Measurements from ENCODE around the gene SPTBN1.
"Not testable (repeated sequence)": the region's sequence is repeated elsewhere in the genome, so short reads cannot be mapped to it uniquely, and the experiment has no call there.

SPTBN1 gene

DNA sequence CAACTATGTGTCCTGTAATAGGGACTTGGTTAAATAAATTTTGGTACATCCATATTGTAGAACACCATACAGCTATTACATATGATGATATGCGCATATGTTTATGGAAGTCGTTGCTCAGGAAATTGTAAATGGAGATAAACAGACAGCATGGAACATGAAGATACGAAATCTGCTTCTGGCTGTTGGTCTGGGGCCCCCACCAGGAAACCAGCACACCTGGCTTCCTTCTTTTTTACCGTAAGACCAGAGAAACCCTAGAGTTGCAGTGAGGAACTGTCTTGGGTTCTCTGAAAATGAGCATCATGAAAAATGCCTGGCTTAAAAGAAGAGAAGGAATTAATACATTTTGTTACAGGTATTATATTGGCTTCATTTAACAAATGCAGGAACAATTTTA, 40.8 kb downstream of the SPTBN1 start:
- Histone ChIP-seq H3K36me3 (ENCODE audit: control insufficient read depth, insufficient read depth, low read length) (no peaks in the 10 kb centered on the region), H3K9me3 (ENCODE audit: control insufficient read depth, insufficient read depth, low read length) (no peaks in the 10 kb centered on the region), H3K27me3 (ENCODE audit: control insufficient read depth, insufficient read depth, low read length) (no peaks in the 10 kb centered on the region), H3K4me3 (ENCODE audit: low read depth, low read length) (no peak overlapping the region), H3K4me1 (ENCODE audit: control insufficient read depth, insufficient read depth, low read length) (peaks cover 11% of the 10 kb centered on the region), H3K9ac (ENCODE audit: low read depth, low read length) (no peak overlapping the region)

DNA sequence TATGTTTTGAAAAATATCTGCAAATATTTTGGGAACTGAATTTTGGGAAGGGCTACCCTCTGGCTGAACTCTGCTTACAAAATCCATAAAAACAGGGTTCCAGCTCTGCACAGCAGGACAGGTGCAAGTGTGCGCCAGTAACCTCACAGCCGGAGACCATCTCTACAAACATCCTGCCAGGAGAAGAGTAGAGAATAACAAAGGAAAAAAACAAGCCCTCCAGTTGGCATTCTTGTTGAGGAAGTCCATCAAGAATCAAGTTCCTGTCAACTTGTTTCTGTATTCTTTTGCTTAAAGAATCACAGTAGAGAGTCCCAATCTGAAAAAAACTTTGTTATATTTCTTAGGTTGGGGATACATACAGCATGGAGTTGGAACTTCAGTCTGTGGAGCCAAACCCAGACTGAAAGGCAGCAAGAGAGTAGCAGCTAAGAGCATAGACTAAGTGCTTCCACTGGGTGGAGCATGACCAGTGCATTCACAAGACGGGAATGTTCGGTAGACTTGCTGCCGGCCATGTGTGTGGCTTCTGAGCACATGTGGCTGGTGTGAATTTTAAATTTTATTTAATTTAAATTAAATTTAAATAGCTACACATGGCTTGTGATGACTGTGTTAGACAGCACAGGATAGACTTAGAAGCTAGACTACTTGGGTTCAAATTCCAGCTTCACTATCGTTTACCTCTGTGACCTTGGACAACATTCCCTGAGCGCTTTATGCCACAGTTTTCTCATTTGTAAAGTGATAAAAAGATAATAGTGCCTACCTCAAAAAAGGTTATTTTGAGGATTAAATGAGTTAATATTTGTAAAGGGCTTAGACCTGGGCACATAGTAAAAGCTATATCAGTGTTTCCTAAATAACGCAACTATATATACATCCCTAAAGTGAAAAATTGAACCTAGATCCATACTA, 41.9 kb downstream of the SPTBN1 start:
- Histone ChIP-seq H3K9me3 (ENCODE audit: control insufficient read depth, insufficient read depth, low read length) (no peaks in the 10 kb centered on the region), H3K9ac (ENCODE audit: low read depth, low read length) (no peak overlapping the region)

GRCh38 chr2:54499661-54500060, 43.5 kb downstream of the SPTBN1 start:
- no peaks in the 10 kb centered on the region for H3K36me3 ChIP-seq (ENCODE audit: control insufficient read depth, insufficient read depth, low read length)
- H3K9me3 ChIP-seq (ENCODE audit: control insufficient read depth, insufficient read depth, low read length): no peaks in the 10 kb centered on the region
- no peak overlapping the region for H3K4me3 ChIP-seq (ENCODE audit: low read depth, low read length)
- no peak overlapping the region for H3K9ac ChIP-seq (ENCODE audit: low read depth, low read length)
- peaks cover 11% of the 10 kb centered on the region for H3K4me1 ChIP-seq (ENCODE audit: control insufficient read depth, insufficient read depth, low read length)
- no peaks in the 10 kb centered on the region for H3K27me3 ChIP-seq (ENCODE audit: control insufficient read depth, insufficient read depth, low read length)

More for the DNA sequence above, 41.9 kb downstream of the SPTBN1 start:
- no peaks in the 10 kb centered on the region for H3K27me3 ChIP-seq (ENCODE audit: control insufficient read depth, insufficient read depth, low read length)
- no peak overlapping the region for H3K4me3 ChIP-seq (ENCODE audit: low read depth, low read length)
- H3K36me3 ChIP-seq (ENCODE audit: control insufficient read depth, insufficient read depth, low read length): no peaks in the 10 kb centered on the region
- H3K4me1 ChIP-seq (ENCODE audit: control insufficient read depth, insufficient read depth, low read length): peaks cover 11% of the 10 kb centered on the region

- Histone ChIP-seq H3K27me3 (ENCODE audit: control insufficient read depth, insufficient read depth, low read length) (no peaks in the 10 kb centered on the region), H3K9ac (ENCODE audit: low read depth, low read length) (no peak overlapping the region), H3K9me3 (ENCODE audit: control insufficient read depth, insufficient read depth, low read length) (no peaks in the 10 kb centered on the region), H3K4me3 (ENCODE audit: low read depth, low read length) (no peak overlapping the region), H3K36me3 (ENCODE audit: control insufficient read depth, insufficient read depth, low read length) (no peaks in the 10 kb centered on the region), H3K4me1 (ENCODE audit: control insufficient read depth, insufficient read depth, low read length) (peaks cover 11% of the 10 kb centered on the region)
Measured at GRCh38 chr2:54500404-54501205, 44.5 kb downstream of the SPTBN1 start.

DNA sequence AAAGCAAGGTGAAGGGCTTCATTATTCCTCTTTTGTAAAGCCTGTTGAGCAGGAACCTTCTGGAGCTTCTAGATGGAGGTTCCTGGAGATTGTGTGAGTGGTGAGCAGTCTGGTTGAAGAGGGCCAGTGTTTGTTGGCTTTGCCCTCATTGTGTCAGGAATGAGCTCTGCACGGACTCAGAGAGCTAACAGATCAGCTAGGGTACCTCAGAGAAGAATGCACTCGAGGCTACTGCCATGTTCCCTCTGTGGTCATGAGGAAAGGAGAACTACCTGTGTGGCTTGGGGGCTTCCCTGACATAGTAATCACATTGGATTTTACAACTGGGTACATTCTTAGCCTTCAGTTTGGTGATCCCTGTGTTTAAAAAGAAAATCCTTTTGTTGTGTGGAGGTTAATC, 46.6 kb downstream of the SPTBN1 start:
- H3K9me3 ChIP-seq (ENCODE audit: control insufficient read depth, insufficient read depth, low read length): no peaks in the 10 kb centered on the region
- no peaks in the 10 kb centered on the region for H3K36me3 ChIP-seq (ENCODE audit: control insufficient read depth, insufficient read depth, low read length)
- no peaks in the 10 kb centered on the region for H3K27me3 ChIP-seq (ENCODE audit: control insufficient read depth, insufficient read depth, low read length)
- no peak overlapping the region for H3K9ac ChIP-seq (ENCODE audit: low read depth, low read length)
- H3K4me3 ChIP-seq (ENCODE audit: low read depth, low read length): no peak overlapping the region
- H3K4me1 ChIP-seq (ENCODE audit: control insufficient read depth, insufficient read depth, low read length): peaks cover 4% of the 10 kb centered on the region

DNA sequence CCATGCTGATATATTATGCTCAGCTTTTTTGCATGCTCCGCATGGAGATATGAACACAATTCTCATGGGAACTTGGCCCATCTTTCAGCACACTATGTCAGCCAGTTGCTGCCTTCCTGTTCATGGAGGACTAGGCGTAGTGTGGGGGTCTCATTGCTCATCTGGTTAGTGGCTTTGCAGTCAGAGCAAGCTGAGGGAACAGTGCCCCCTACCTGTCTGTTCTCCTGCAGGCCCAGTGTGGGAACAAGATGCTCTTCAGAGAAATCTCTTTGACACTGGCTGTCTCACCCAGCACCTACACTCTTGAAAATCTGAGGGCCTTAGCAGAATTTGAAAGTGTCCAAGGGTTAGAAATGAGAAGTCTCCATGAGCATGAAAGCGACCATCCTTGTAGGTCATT, 47.1 kb downstream of the SPTBN1 start:
- no peak overlapping the region for H3K4me3 ChIP-seq (ENCODE audit: low read depth, low read length)
- H3K36me3 ChIP-seq (ENCODE audit: control insufficient read depth, insufficient read depth, low read length): no peaks in the 10 kb centered on the region
- no peak overlapping the region for H3K9ac ChIP-seq (ENCODE audit: low read depth, low read length)
- H3K9me3 ChIP-seq (ENCODE audit: control insufficient read depth, insufficient read depth, low read length): no peaks in the 10 kb centered on the region
- peaks cover 4% of the 10 kb centered on the region for H3K4me1 ChIP-seq (ENCODE audit: control insufficient read depth, insufficient read depth, low read length)
- no peaks in the 10 kb centered on the region for H3K27me3 ChIP-seq (ENCODE audit: control insufficient read depth, insufficient read depth, low read length)

DNA sequence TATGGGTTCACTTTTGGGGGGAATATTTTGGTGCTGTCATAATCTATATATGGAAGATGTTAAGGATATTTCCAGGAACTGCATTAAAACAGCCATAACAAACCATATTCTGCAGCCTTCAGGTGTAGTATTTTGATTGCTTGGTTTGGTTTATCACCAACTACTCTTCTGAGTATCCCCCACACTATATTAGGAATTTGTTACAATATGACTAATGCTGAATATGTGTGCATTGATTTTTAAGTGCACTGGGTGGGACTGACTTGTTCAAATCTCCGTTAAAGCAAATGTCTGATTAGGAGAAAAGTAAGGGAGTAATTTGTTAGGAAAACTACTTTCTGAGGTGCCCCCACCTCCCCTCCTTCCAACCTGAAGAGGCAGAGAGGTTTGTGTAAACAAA, 47.7 kb downstream of the SPTBN1 start:
- Histone ChIP-seq H3K4me3 (ENCODE audit: low read depth, low read length) (no peak overlapping the region), H3K9ac (ENCODE audit: low read depth, low read length) (no peak overlapping the region), H3K4me1 (ENCODE audit: control insufficient read depth, insufficient read depth, low read length) (no peaks in the 10 kb centered on the region), H3K36me3 (ENCODE audit: control insufficient read depth, insufficient read depth, low read length) (no peaks in the 10 kb centered on the region), H3K9me3 (ENCODE audit: control insufficient read depth, insufficient read depth, low read length) (no peaks in the 10 kb centered on the region), H3K27me3 (ENCODE audit: control insufficient read depth, insufficient read depth, low read length) (no peaks in the 10 kb centered on the region)

DNA sequence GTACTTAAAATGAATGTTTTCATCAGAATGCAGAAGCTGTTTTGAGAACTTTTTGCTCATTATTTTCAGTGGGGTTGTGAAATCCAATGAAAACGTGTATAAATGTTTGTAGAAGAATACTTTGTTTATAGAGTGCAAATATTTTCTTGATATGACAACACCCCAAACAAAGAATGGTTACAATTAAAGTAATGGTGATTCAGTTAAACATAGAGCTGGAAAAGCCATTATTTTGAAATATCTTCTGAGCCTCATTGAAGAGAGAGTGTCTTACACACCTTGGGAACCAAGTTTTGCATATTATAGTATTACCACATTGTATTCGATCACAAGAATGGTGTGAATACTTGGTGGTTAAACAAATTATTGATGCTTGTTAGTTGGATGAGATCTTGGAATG, 48.7 kb downstream of the SPTBN1 start:
- H3K9ac ChIP-seq (ENCODE audit: low read depth, low read length): no peak overlapping the region

GRCh38 chr2:54508541-54508940, 52.4 kb downstream of the SPTBN1 start:
- H3K4me3 ChIP-seq (ENCODE audit: low read depth, low read length): no peak overlapping the region
- no peaks in the 10 kb centered on the region for H3K9me3 ChIP-seq (ENCODE audit: control insufficient read depth, insufficient read depth, low read length)
- peaks cover 6% of the 10 kb centered on the region for H3K4me1 ChIP-seq (ENCODE audit: control insufficient read depth, insufficient read depth, low read length)

More for the DNA sequence above, 48.7 kb downstream of the SPTBN1 start:
- Histone ChIP-seq H3K4me1 (ENCODE audit: control insufficient read depth, insufficient read depth, low read length) (no peaks in the 10 kb centered on the region), H3K9me3 (ENCODE audit: control insufficient read depth, insufficient read depth, low read length) (no peaks in the 10 kb centered on the region), H3K4me3 (ENCODE audit: low read depth, low read length) (no peak overlapping the region), H3K36me3 (ENCODE audit: control insufficient read depth, insufficient read depth, low read length) (no peaks in the 10 kb centered on the region), H3K27me3 (ENCODE audit: control insufficient read depth, insufficient read depth, low read length) (no peaks in the 10 kb centered on the region)

DNA sequence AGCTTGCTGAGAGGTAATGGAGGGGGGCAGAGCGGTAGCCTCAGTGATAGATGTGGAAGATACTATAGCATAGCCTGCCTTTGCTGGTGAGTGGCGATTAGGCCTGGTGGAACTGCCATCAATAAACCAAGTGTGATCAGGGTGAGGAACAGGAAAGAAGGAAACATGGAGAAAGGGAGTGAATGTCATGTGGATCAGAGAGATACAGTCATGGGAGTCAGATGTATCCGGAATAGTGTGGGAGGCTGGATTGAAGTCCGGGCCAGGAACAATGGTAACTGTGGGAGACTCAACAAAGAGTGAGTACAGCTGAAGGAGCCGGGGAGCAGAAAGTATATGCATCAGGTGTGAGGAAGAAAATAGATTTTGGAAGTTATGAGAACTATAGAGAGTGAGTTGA, 52.9 kb downstream of the SPTBN1 start:
- H3K9ac ChIP-seq (ENCODE audit: low read depth, low read length); H3K36me3 ChIP-seq (ENCODE audit: control insufficient read depth, insufficient read depth, low read length); H3K9me3 ChIP-seq (ENCODE audit: control insufficient read depth, insufficient read depth, low read length); H3K4me1 ChIP-seq (ENCODE audit: control insufficient read depth, insufficient read depth, low read length); H3K4me3 ChIP-seq (ENCODE audit: low read depth, low read length); H3K27me3 ChIP-seq (ENCODE audit: control insufficient read depth, insufficient read depth, low read length): not testable (repeated sequence)

More at GRCh38 chr2:54508541-54508940, 52.4 kb downstream of the SPTBN1 start:
- Histone ChIP-seq H3K27me3 (ENCODE audit: control insufficient read depth, insufficient read depth, low read length) (no peaks in the 10 kb centered on the region), H3K36me3 (ENCODE audit: control insufficient read depth, insufficient read depth, low read length) (no peaks in the 10 kb centered on the region), H3K9ac (ENCODE audit: low read depth, low read length) (no peak overlapping the region)

DNA sequence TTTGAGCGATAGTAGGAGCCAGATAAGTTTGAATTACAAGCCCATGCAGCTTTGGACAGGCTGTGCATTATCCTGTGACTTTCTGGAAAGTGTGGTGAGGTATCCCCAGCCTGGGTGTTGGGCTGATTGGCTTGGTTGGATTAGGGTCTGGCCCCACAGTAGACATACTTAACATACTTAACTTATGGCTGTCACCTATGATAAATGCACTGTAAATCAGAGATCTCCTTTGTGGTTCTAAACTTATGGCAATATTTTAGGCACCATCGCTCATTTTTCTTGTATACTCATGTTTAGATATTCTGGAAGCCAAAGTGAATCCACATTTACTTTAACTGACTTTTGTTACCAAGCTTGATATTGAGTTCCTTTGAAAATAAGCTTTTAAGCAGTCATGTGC, 54.8 kb downstream of the SPTBN1 start:
- Histone ChIP-seq H3K9ac (ENCODE audit: low read depth, low read length) (no peak overlapping the region), H3K4me3 (ENCODE audit: low read depth, low read length) (no peak overlapping the region), H3K4me1 (ENCODE audit: control insufficient read depth, insufficient read depth, low read length) (peaks cover 6% of the 10 kb centered on the region), H3K36me3 (ENCODE audit: control insufficient read depth, insufficient read depth, low read length) (no peaks in the 10 kb centered on the region), H3K9me3 (ENCODE audit: control insufficient read depth, insufficient read depth, low read length) (no peaks in the 10 kb centered on the region), H3K27me3 (ENCODE audit: control insufficient read depth, insufficient read depth, low read length) (no peaks in the 10 kb centered on the region)

DNA sequence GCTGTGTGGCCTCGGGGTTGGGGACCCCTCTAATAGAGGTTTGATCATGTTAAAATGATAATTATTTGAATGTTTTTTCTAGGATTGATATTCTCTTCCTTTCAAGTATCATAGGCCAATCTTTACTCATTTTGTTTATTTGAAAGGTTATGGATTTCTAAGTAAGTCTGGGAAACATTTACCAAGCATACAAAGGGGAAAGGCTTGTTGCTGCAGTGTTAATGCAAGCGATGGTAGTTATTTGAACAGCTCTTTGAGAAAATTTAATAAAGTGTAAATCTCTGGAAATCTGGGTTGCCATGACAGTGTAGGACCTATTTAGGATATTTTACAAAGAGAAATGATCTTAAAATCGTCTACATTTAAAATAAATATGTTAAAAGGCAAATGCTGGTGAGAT, 56.1 kb downstream of the SPTBN1 start:
- no peaks in the 10 kb centered on the region for H3K27me3 ChIP-seq (ENCODE audit: control insufficient read depth, insufficient read depth, low read length)
- H3K36me3 ChIP-seq (ENCODE audit: control insufficient read depth, insufficient read depth, low read length): no peaks in the 10 kb centered on the region
- H3K4me1 ChIP-seq (ENCODE audit: control insufficient read depth, insufficient read depth, low read length): peaks cover 16% of the 10 kb centered on the region
- no peak overlapping the region for H3K4me3 ChIP-seq (ENCODE audit: low read depth, low read length)
- H3K9me3 ChIP-seq (ENCODE audit: control insufficient read depth, insufficient read depth, low read length): no peaks in the 10 kb centered on the region
- no peak overlapping the region for H3K9ac ChIP-seq (ENCODE audit: low read depth, low read length)
